Stimulated activated CD8-positive, alpha-beta memory T cell treated with anti-CD3 and anti-CD28 coated beads, Interleukin-7, amount 100 ng/mL, for 1 hour (primary cell): ENCODE results near the gene PGAP6.
"Not testable (repeated sequence)": the region's sequence is repeated elsewhere in the genome, so short reads cannot be mapped to it uniquely, and the experiment has no call there.

Source experiments
- DNase-seq, 2 donors: peaks; one replicate each; pipeline ENCODE4 v3.0.0-alpha.2; 2020; ENCODE audit warnings: low read depth in 2 of 2

The PGAP6 gene

GRCh38 chr16:401468-402348 lies 19.9 kb upstream of the PGAP6 start, which contains the start of gene DECR2:
Gene DECR2, plus strand, starts transcription at chr16:401885. Its CDS starts 79 bp downstream, at chr16:401964.
- DNase-seq: peak; percentile 98 to 99

- no peak for DNase-seq
These were observed 18.3 kb upstream of the PGAP6 start for GRCh38 chr16:400061-400591.

- no peak for DNase-seq
These were observed 17.7 kb upstream of the PGAP6 start for GRCh38 chr16:399340-400019.

DNA sequence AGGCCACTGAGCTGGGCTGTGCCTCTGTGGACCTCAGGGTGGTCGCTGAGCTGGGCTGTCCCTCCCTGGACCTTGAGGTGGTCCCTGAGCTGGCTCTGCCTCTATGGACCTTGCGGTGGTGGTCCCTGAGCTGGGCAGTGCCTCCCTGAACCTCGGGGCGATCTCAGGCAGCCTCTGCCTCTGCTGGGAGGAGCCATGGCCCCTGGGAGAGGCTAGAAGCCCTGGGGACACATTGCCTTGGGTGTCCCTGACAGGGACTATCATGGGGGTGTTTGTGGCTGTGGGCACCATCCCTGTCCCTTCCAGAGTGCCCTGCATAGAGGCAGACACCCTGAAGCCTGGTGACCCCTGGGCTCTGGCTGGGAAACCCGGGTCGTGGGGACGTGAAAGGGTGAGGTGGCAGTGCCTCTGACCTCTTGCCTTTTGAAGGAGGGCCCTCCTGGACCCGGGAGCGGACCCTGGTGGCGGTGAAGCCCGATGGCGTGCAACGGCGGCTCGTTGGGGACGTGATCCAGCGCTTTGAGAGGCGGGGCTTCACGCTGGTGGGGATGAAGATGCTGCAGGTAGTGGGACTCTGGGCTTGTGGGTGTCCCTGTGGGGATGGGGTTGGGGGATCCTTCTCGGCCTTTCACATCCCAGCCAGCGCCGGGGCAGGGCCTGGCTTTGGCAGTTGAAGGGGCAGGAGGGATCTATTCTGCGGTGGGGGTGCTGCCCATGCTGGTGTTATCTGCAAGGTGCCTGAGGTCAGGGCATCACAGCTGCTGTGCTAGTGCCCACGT lies 17.0 kb upstream of the PGAP6 start:
- no peak for DNase-seq

DNA sequence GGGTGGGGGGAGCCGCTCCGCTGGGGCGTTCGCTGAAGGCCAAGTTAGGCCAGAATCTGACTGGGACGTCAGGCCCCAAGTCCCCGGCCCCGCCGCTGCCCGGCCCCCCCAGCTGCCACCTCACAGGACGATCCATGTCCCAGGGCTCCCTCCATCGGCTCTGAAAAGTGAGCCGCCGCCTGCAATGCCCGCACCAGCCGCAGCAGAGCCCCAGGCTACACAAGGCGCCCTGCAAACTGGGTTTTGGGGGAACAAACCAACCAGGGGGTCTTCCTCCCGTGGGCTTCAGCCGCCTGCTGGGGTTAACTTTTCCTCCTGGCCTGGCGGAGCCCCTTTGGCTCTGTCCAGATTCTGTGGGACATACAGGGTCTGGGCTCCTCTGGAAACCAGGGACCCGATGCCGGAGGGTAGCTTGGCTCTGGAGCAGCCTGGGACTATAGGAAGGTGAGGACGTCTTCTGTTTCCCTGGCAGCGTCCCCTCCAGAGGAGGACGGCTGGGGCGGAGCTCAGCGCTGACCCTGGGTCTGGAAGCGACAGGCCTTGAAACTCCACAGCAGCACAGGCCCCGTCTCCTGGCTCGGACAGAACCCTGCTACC lies 16.1 kb upstream of the PGAP6 start:
- DNase-seq: no peak

- DNase-seq: no peak
These were observed 15.4 kb upstream of the PGAP6 start, which contains the start of gene NME4 for GRCh38 chr16:397135-397661. Gene NME4, plus strand, starts transcription at chr16:397199. Its CDS starts 24 bp downstream, at chr16:397223.

GRCh38 chr16:396605-397004 lies 14.8 kb upstream of the PGAP6 start:
- DNase-seq: no peak

DNA sequence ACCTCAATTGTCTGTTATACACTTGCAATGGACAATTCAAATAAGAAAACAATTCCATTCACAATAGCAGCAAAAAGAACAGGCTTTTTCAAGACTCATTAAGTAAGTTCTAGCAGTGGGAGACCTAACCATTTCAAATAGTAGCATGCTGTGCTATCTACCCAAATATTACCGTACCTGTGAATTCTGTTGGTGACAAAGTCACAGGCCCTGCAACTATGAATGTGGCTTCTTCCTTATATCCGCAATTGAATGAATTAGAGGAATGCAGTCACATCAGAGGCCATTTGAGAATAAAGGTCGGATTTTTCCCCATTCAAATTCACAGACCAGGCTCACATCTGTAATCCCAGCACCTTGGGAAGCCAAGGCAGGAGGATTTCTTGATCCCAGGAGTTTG lies 14.4 kb upstream of the PGAP6 start:
- DNase-seq: no peak

GRCh38 chr16:392450-393030 lies 10.8 kb upstream of the PGAP6 start:
- DNase-seq: no peak

- DNase-seq: peak; percentile 51 to 74
These were observed 10.1 kb upstream of the PGAP6 start for GRCh38 chr16:391885-392335.

- DNase-seq: no peak
These were observed 7.6 kb upstream of the PGAP6 start for GRCh38 chr16:389352-389751.

DNA sequence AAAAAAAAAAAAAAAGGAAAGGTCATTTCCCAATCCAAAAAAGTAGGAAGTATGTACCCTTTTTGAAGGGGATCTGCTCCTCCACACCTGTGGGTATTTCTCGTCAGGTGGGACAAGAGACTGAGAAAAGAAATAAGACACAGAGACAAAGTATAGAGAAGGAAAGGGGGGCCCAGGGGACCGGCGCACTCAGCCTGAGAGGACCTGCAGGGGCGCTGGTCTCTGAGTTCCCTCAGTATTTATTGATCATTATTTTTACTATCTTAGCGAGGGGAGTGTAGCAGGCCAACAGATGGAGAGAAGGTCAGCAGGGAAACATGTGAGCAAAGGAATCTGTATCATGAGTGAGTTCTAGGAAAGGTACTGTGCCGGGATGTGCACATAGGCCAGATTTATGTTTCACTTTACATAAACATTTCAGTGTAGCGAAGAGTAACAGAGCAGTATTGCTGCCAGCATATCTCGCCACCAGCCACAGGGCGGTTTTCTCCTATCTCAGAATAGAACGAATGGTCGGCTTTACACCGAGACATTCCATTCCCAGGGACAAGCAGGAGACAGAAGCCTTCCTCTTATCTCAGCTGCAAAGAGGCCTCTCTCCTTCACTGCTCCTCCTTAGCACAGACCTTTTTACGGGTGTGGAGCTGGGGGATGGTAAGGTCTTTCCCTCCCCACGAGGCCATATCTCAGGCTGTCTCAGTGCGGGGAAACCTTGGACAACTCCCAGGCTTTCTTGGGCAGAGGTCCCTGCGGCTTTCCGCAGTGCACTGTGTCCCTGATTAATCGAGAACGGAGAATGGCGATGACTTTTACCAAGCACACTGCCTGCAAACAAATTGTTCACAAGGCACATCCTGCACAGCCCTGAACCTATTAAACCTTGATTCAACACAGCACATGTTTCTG lies 6.2 kb upstream of the PGAP6 start:
- not testable (repeated sequence) for DNase-seq

DNA sequence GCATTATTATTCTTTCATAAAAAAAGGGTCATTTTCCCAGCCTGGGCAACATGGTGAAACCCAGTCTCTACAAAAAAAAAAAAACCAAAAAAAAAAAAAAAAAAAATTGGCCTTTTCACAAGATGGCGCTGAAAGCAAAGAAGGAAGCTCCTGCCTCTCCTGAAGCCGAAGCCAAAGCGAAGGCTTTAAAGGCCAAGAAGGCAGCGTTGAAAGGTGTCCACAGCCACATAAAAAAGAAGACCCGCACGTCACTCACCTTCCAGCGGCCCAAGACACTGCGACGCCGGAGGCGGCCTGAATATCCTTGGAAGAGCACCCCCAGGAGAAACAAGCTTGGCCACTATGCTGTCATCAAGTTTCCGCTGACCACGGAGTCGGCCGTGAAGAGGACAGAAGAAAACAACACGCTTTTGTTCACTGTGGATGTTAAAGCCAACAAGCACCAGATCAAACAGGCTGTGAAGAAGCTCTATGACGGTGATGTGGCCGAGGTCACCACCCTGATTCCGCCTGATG lies 4.9 kb upstream of the PGAP6 start:
- DNase-seq: no peak

- DNase-seq: no peak
These were observed 1.7 kb upstream of the PGAP6 start for GRCh38 chr16:383326-384051.

- DNase-seq: no peak
These were observed 578 bp downstream of the PGAP6 start for GRCh38 chr16:381012-381788.

GRCh38 chr16:380762-381011 lies 1.1 kb downstream of the PGAP6 start:
- DNase-seq: no peak

DNA sequence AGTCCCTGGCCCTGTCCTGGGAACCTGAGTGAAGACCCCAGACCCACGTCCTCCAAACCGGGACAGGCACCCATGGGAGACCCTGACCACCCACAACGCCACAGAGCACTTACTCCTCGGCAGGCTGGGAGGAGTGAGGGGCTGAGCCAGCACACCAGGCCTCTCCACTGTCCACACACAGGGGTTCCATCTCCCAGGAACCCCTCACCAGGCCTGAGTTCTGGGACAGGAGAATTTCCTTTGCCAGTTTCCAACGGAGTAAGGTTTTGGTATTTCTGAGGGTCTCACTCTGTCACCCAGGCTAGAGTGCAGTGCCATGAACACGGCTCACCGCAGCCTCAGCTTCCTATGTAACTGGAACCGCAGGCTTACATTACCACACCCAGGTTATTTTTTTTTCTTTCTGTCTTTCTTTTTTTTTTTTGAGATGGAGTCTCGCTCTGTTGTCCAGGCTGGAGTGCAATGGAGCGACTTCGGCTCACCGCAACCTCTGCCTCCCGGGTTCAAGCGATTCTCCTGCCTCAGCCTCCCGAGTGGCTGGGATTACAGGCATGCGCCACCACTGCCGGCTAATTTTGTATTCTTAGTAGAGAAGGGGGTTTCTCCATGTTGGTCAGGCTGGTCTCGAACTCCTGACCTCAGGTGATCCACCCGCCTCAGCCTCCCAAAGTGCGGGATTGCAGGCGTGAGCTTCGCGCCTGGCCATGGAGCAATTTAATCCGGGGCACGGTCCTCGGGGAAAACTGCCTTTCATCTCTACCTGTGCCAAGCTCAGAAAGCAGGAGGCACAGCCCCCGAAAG lies 1.6 kb downstream of the PGAP6 start:
- DNase-seq: no peak
